Astrocyte of the cerebellum (primary cell): ENCODE measurements around the gene DENND2A.

Experiments
- DNase-seq: peaks from one replicate; pipeline ENCODE4 v3.0.0-alpha.2; 2011; ENCODE audit warnings: low read depth
- H3K4me3 ChIP-seq: 2 replicates; pipeline ENCODE4 v1.5.1; 2011; ENCODE audit warnings: mild to moderate bottlenecking, low read depth, low read length, moderate library complexity
- CTCF ChIP-seq: IDR thresholded peaks from 2 replicates; pipeline ENCODE4 v1.5.1; 2012; ENCODE audit warnings: low read length, low read depth, moderate library complexity, mild to moderate bottlenecking; ENCODE audit errors: missing control alignments
- in situ Hi-C: cut with HindIII; loops from 2 replicates; pipeline ENCODE4 v1.10.0; 2017; ENCODE audit warnings: low sequenced_read_pairs

DENND2A gene

DNA sequence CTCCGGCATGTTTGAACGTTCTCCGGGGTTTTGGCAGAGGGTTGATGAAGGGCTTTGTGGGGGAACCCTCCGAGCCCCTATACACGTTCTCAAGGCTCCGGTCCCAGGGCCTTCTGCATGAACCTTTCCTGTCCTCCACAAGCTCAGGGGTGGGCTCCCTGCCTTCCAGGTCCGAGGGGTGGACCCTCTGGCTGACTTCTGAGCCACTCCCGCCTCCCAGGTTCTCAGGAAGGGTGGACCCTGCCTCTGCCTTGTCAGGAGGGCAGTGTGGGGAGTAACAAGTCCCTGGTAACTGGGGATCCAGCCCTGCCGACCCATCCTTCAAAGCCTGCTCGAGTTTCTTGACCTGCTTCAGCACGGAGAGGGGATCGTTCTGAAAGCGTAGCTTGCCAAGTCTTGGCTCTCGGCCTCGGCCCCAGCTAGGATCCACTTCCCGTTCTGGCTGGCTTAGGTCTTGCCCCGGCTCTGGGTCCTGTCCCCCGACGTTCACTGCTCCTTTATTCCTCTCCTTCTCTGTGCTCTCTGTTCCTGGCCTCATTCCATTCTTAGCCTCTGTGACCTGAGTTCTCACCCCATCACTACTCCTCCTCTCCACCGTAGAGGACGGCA, 38.9 kb downstream of the DENND2A start:
- in situ Hi-C loops, result no loop called here
- no peak for DNase-seq
- no peak for TF ChIP-seq CTCF
- no peak overlapping the region for H3K4me3 ChIP-seq

DNA sequence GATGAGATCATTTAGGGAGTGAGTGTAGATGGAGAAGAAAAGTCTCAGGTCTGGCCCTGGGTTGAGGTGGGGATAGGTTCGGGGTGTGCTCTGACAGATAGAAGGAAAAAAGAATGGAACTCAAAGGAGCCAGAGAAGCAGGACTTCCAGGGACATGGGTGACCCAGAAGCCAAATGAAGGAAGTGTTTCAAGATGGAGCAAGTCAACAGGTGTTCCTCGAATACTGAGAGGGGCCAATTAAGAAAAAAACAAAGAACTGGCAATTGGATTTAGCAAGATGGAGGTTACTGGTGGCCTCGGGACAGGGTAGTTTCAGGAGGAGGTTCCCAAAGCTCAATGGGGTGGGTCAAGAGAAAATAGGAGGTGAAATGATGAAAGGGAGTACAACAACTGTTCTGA, 40.3 kb downstream of the DENND2A start:
- no peak for TF ChIP-seq CTCF
- in situ Hi-C loops, result no loop called here
- no peak overlapping the region for H3K4me3 ChIP-seq
- DNase-seq, result no peak

DNA sequence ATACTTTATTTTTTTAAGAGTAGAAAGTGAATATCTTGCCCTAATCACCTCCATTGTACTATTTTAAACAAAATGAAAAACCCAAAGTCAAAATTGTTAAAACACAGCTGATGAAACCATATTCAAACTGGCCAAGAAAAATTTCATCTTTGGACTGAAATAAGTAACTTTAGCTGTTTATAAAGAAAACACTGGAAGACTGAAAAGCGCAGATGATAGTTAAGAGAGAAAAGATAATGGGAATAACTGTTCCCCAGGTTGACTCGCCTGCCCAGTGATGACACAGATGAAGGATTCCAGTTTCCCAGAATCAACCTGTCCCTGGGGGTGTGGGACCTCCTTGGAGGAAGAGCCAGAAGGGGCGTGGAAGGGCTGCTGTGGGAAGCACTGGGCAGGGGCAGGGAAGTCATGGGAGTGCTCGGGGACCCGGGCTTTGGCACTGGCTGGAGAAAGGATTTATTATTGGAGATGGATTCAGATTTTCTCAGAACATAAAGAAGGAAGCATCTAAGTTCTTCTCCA, 43.1 kb downstream of the DENND2A start:
- in situ Hi-C loops, result loop anchor here (5.0 kb wide), 1 partner anchor 45 kb away; the partner anchor contains the start of gene DENND2A
- no peak for DNase-seq
- TF ChIP-seq CTCF, result no peak
- no peak overlapping the region for H3K4me3 ChIP-seq

DNA sequence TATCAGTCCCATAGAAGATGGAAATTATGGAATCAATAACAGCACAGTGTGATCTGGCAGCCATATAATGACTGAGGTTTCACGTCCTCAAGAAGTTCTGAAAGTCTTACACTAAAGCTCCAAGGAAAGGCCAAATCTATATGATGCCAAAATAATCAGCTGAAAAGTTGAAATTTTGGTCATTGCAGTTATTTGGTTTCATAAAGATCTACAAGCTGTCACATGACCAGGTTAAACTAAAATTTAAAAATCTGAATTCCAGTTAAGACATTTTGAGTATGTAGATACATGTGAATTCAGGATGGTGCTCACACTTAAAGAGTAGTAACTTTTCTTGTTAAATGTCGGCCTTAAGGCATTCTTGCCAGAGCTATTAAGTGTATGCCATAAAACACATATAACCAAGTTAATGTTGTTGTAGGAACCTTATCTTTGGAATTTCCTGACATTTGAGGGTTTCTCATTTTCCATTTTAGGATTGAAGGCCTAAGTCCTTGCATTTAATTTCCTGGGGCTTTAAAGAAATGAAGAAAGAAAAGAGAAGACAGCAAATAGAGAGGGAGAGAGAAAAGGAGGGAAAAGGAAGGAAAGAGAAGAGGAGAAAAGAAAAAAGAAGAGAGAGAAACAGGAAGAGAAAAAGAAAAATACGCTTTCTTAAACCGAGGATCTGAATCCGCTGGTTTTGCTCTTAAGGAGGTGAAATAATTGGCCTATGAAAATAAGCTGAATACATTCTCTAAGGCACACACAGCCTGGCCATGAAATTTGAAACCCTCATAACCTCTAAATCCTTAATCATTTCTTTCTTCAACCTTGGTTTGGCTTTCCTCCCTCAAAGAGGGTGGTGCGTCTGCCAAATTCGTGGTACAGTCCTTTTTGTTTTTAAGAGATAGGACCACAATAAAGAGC, 43.8 kb downstream of the DENND2A start:
- no peak for TF ChIP-seq CTCF

DNA sequence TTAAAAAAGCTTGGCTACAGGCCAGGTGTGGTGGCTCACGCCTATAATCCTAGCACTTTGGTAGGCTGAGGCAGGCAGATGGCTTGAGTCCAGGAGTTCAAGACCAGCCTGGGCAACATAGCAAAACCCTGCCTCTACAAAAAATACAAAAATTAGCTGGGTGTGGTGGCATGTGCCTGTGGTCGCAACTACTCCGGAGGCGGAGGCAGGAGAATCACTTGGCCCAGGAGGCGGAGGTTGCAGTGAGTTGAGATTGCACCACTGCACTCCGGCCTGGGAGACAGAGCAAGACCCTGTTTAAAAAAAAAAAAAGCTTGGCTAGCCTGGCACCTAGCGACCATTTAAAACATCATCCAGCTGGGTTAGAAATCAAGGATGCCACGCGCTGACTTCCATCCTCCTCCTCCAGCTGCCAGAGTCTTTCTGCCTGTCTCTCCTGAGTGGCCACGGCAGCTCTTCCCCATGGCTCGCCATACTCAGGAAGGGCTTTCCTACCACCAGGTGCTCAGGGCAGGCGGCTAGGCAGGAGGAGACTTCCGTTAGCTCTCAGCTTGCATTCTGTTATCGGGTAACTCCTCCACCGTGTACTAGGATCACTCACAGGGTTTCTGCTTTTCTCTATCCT, 45.0 kb downstream of the DENND2A start:
- no peak for DNase-seq
- TF ChIP-seq CTCF, result no peak
- no peak overlapping the region for H3K4me3 ChIP-seq
- in situ Hi-C loops, result loop anchor here (5.0 kb wide), 1 partner anchor 47 kb away; the partner anchor contains the start of gene DENND2A

More for the DNA sequence above, 43.8 kb downstream of the DENND2A start:
- H3K4me3 ChIP-seq, result no peak overlapping the region
- in situ Hi-C loops, result loop anchor here (5.0 kb wide), 1 partner anchor 46 kb away; the partner anchor contains the start of gene DENND2A
- DNase-seq, result peak; percentile 90

DNA sequence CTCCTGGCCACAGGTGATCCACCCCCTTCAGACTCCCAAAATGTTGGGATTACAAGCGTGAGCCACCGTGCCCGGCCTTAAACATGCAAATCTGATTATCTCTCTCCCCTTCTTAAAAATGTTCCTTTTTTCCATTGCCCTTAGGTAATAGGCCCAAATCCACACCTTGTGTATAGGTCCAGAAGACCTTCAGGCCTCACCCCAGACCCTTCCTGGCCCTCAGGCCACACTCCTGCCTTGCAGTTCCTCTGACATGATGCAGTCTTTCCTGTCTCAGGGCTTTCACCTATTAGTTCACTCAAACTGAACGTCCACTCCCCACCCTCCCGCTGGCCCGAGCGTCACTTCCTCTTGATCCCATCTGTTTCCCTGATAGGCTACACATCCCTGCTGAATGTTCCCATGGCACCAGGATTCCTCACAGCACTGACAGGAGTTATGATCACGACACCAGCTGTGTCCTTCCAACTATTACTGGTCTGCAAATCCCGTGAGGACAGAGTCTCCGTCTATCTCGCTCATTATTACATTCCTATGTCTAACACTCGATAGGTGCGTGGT, 46.4 kb downstream of the DENND2A start:
- no peak overlapping the region for H3K4me3 ChIP-seq
- no peak for DNase-seq
- in situ Hi-C loops, result no loop called here
- TF ChIP-seq CTCF, result no peak
